Gastroesophageal sphincter (tissue), 2 donors: ENCODE results near the gene PRM1.

Source experiments
- POLR2A ChIP-seq, 2 donors: fragments of 450-650 bp; IDR thresholded peaks; one replicate each; pipeline ENCODE4 v1.6.1; 2017; ENCODE audit warnings: antibody characterized with exemption in 2 of 2, mild to moderate bottlenecking in 2 of 2, moderate library complexity in 1 of 2
- POLR2AphosphoS5 ChIP-seq: sonication (generic); formaldehyde crosslinking; IDR thresholded peaks from one replicate; pipeline ENCODE4 v1.6.1; 2017; ENCODE audit warnings: antibody characterized with exemption

DNA sequence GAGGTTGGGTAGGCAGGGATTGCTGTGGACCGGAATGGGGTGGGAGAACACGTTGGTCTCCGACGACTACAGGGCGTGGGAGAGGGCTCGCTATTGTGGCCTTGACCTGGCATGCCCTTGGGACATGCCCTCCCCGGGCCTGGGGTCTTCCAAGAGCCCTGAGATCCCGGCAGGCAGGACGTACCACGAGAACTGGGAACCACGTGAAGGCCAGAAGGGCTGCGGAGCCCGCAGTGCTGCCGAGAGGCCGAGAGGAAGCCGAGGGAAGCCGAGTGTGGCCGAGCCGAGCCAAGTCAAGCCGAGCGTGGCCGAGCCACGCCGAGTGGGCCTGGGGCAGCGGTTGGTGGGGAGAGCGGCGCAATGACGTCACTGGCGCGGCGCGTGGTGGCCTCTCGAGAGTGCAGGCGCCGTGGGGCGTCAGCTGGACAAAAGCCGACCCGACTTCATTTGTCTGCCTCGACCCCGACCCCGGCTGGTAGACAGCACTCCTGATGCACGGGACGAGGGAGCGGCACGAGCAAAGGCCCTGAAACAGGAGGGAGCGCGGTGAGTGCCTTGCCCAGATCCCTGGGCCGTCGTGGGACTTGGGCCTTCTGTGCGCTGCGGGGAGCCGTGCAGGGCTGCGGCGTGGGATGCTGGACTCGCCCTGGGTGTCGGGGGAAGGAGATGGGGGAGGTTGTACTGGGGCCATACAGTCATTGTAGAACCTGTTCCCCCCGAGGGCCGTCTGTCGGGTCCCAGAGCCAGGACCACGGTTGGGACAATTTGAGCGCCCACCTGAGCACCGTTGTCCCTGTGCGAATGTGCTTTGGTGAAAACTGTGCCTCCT lies 31.7 kb downstream of the PRM1 start:
- no peak for TF ChIP-seq POLR2AphosphoS5
- no peak for TF ChIP-seq POLR2A (IDR thresholded peaks at IDR 0.05)
